ENCODE measurements around the gene COL17A1. TPM values are rescaled to one million over a fixed set of nuclear protein-coding genes. Genes with fewer than 3 reads are reported as not detected.

Gene COL17A1
- total RNA-seq, 1 donor from 2014 or later, result 1.5 TPM

DNA sequence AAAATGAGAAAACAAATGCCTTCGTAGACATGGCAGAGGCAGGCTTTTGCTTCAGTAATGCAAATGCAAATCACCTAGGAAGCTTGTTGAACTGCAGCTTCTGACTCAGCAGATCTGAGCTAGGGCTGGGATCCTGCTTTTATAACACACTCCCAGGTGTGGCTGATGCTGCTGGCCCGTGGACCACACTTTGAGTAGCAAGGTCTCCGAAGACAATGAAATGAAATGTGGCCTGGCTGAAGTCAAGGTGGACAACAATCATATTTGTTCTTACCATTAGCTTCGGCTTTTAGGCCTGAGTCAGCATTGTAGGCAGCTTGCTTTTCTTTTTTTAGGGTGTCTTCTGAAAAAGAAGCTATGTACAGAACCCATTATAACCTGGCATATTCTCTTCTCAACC, 26.3 kb downstream of the COL17A1 start:
- no peaks in the 10 kb centered on the region for H3K36me3 ChIP-seq
- no peak for DNase-seq
- no peaks in the 10 kb centered on the region for H3K9me3 ChIP-seq
- H3K4me1 ChIP-seq, result no peaks in the 10 kb centered on the region
- no peaks in the 10 kb centered on the region for H3K27me3 ChIP-seq
- H3K27ac ChIP-seq, result no peak overlapping the region
- no peak overlapping the region for H3K4me3 ChIP-seq
- intact Hi-C loops (cut with DNase I), result no loop called here
- ATAC-seq, result no peak
- TF ChIP-seq, protein P1, sequence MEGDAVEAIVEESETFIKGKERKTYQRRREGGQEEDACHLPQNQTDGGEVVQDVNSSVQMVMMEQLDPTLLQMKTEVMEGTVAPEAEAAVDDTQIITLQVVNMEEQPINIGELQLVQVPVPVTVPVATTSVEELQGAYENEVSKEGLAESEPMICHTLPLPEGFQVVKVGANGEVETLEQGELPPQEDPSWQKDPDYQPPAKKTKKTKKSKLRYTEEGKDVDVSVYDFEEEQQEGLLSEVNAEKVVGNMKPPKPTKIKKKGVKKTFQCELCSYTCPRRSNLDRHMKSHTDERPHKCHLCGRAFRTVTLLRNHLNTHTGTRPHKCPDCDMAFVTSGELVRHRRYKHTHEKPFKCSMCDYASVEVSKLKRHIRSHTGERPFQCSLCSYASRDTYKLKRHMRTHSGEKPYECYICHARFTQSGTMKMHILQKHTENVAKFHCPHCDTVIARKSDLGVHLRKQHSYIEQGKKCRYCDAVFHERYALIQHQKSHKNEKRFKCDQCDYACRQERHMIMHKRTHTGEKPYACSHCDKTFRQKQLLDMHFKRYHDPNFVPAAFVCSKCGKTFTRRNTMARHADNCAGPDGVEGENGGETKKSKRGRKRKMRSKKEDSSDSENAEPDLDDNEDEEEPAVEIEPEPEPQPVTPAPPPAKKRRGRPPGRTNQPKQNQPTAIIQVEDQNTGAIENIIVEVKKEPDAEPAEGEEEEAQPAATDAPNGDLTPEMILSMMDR (IDR thresholded peaks at IDR 0.05), result no peak

DNA sequence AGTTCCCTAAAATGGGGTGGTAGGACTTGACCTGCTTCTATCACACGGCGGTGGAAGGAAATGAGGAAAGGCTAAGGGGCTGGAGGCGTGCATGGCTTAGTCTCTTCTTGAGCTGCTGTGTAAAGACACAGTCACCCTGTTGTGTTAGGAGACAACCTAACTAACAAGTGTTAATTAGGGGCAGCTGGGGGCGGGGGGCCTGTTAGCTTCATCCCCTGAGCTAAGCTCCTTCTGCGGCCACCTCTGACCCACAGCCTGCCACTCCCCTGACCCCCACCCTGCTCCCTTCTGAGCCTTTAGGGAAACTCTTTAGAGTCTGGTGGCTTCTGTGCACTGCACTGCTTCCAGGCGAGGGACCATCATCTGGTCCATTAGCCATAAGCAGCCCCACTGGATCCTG, 28.0 kb downstream of the COL17A1 start:
- H3K4me1 ChIP-seq, result no peaks in the 10 kb centered on the region
- intact Hi-C loops (cut with DNase I), result no loop called here
- H3K36me3 ChIP-seq, result no peaks in the 10 kb centered on the region
- no peaks in the 10 kb centered on the region for H3K27me3 ChIP-seq
- no peaks in the 10 kb centered on the region for H3K9me3 ChIP-seq
- no peak overlapping the region for H3K27ac ChIP-seq
- H3K4me3 ChIP-seq, result no peak overlapping the region
- TF ChIP-seq, protein P1 (IDR thresholded peaks at IDR 0.05), result no peak
- no peak for ATAC-seq
- DNase-seq, result no peak

DNA sequence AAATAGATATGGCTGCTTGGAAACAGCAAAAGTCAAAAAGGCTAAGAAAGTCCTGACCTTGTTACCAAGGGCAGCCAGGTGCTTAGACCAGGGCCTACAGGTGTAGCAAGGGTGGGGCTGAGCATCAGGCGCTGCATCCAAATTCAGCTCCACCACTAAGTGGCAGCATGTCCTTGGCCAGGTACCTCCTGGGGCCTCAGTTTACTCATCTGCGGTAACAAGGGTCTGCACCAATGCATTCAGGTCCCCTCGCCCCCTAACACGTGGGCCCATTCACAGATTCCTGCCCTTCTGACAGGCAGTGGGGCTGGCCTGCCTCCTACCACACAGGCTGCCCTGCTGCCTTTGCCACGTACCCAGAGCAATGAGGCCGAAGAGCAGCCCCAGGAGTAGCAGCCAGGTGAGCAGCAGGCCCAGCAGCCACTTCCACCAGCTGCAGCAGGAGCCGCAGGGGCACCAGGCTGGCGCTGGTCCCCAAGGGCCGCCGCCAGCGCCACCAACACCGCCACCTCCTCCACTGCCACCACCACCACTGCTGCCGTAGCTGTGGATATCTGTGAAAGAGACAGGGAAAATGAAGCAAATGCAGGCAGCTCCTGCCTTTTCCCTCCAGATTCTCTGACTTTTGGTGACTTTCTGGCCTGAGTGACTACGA, 28.9 kb downstream of the COL17A1 start:
- Histone ChIP-seq H3K9me3 (no peaks in the 10 kb centered on the region), H3K36me3 (no peaks in the 10 kb centered on the region), H3K27ac (no peak overlapping the region), H3K27me3 (no peaks in the 10 kb centered on the region), H3K4me3 (no peak overlapping the region), H3K4me1 (no peaks in the 10 kb centered on the region)
- TF ChIP-seq, protein P1 (IDR thresholded peaks at IDR 0.05), result no peak
- DNase-seq (no peak), ATAC-seq (no peak)
- intact Hi-C loops (cut with DNase I), result no loop called here

DNA sequence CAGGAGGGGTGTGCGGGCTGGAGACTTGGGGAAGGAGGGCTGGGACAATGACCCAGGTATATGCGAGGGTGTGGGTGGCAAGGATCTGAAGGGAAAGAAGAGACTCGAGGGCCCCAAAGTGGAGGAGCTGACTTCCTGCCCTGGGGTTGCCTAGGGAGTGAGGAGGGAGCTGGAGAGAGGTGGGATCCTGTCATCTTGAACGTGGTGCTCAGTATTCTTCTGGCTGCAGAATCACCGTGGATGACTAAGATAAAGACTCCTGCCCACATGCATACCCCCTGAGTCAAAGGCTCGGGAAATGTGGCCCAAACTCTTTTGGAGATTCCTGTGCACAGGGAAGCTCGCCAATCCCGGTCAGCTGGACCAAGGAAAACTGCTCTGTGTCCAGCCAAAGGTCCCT, 31.2 kb downstream of the COL17A1 start:
- ATAC-seq (no peak), DNase-seq (no peak)
- Histone ChIP-seq H3K36me3 (no peaks in the 10 kb centered on the region), H3K27me3 (no peaks in the 10 kb centered on the region), H3K4me3 (no peak overlapping the region), H3K27ac (no peak overlapping the region), H3K4me1 (no peaks in the 10 kb centered on the region), H3K9me3 (no peaks in the 10 kb centered on the region)
- intact Hi-C loops (cut with DNase I), result no loop called here
- TF ChIP-seq, protein P1 (IDR thresholded peaks at IDR 0.05), result no peak

DNA sequence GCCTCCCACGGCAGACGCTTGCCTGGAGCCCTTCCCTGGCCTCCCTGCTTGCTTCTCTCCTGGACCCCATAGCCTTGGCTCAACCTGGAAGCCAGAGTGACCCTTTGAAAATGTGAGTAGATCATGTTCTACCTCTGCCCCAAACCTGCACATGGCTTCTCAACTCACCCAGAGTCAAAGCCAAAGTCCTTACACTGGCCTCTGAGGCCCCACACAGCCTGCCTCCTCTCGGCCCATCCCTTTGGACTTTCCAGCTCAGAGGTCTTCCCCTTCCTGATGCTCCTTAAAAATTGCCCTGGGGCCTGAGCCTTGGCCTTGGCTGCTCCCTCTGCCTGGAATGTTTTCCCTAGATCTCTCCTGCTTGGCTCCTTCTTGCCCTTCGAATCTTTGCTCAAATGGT, 32.5 kb downstream of the COL17A1 start:
- no peak for ATAC-seq
- Histone ChIP-seq H3K9me3 (no peaks in the 10 kb centered on the region), H3K4me1 (no peaks in the 10 kb centered on the region), H3K36me3 (no peaks in the 10 kb centered on the region), H3K27ac (no peak overlapping the region), H3K27me3 (no peaks in the 10 kb centered on the region), H3K4me3 (no peak overlapping the region)
- intact Hi-C loops (cut with DNase I), result no loop called here
- TF ChIP-seq, protein P1 (IDR thresholded peaks at IDR 0.05), result no peak
- no peak for DNase-seq

DNA sequence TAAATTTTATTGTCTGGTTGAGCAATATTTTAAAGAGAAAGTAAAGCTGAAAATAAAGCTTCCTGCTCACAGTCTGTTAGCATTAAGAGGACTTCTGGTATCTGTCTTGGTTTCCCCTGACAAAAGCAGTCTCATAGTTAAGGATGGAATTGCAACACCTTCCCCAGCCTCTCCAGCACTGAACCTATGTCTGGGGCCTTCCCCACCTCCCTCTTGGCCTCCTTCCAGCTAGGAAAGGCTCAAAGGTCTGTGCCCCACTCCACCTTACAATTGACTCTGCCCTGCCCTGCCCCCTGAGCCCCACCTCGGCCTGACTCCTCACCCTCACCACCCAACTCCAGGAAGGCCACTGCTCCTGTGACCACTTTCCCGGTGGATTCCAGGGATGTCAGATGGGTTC, 33.2 kb downstream of the COL17A1 start:
- TF ChIP-seq, protein P1 (IDR thresholded peaks at IDR 0.05), result no peak
- intact Hi-C loops (cut with DNase I), result no loop called here

More for the DNA sequence above, 33.2 kb downstream of the COL17A1 start:
- H3K27ac ChIP-seq, result no peak overlapping the region
- ATAC-seq (peak; percentile 28), DNase-seq (no peak)
- no peaks in the 10 kb centered on the region for H3K9me3 ChIP-seq
- H3K4me3 ChIP-seq, result no peak overlapping the region
- H3K4me1 ChIP-seq, result no peaks in the 10 kb centered on the region
- H3K36me3 ChIP-seq, result no peaks in the 10 kb centered on the region
- H3K27me3 ChIP-seq, result no peaks in the 10 kb centered on the region

All from upper lobe of right lung (tissue), 1 donor.